Panc1 (cell line): ENCODE data around the gene DMGDH. TPM values are rescaled to one million over a fixed set of nuclear protein-coding genes. Genes with fewer than 3 reads are reported as not detected.

Experiments
- ATAC-seq: fragments of 200-7000 bp; cut with Tn5 transposase; 2 replicates; pipeline ENCODE4 v1.9.1; 2020; ENCODE audit warnings: mild to moderate bottlenecking, moderate library complexity
- BruUV-seq: library from RNA; stranded (reverse); fragments of 400-500 nt; replicated peaks from 2 replicates; lab custom pipeline; 2021; lab: Mats Ljungman, UMichigan
- CTCF ChIA-PET: fragments of 300-600 bp; sonication (Branson Sonifier 250); formaldehyde crosslinking; loops from one replicate; lab custom pipeline; 2022; ENCODE audit warnings: antibody characterized with exemption; lab: Charles Lee
- POLR2A ChIA-PET: fragments of 300-600 bp; sonication (Branson Sonifier 250); formaldehyde crosslinking; loops from one replicate; lab custom pipeline; 2022; ENCODE audit warnings: antibody characterized with exemption; lab: Charles Lee
- DNase-seq: peaks from one replicate; pipeline ENCODE4 v3.0.0-alpha.2; 2010; ENCODE audit warnings: low read depth, low spot score
- H3K27ac ChIP-seq: 2 replicates; pipeline ENCODE4 v1.5.1; 2011; ENCODE audit warnings: mild to moderate bottlenecking, low read length, inconsistent platforms
- H3K27me3 ChIP-seq: fragments of 200-500 bp; sonication (Bioruptor generic); 2 replicates; pipeline ENCODE4 v1.6.0; 2014; ENCODE audit warnings: low read length, inconsistent platforms; ENCODE audit not compliant: control insufficient read depth, insufficient read depth
- H3K36me3 ChIP-seq: fragments of 200-500 bp; sonication (Bioruptor generic); 2 replicates; pipeline ENCODE4 v1.5.1; 2014; ENCODE audit warnings: inconsistent platforms, mild to moderate bottlenecking, low read length, moderate library complexity; ENCODE audit not compliant: control insufficient read depth, insufficient read depth
- H3K4me1 ChIP-seq: 2 replicates; pipeline ENCODE4 v1.5.1; 2011; ENCODE audit warnings: inconsistent platforms, mild to moderate bottlenecking, low read length, moderate library complexity; ENCODE audit not compliant: control insufficient read depth, insufficient read depth
- H3K4me3 ChIP-seq, 2 experiments: 2 replicates each; pipeline ENCODE4 v1.5.1; 2011 to 2012; ENCODE audit warnings: low read depth in 2 of 2, low read length in 2 of 2, mild to moderate bottlenecking in 2 of 2, inconsistent platforms in 1 of 2, moderate library complexity in 1 of 2
- H3K9me3 ChIP-seq: fragments of 200-500 bp; sonication (Bioruptor generic); 2 replicates; pipeline ENCODE4 v1.5.1; 2014; ENCODE audit warnings: low read depth, mild to moderate bottlenecking, inconsistent platforms, low read length, moderate library complexity; ENCODE audit not compliant: control insufficient read depth, insufficient read depth
- POLR2AphosphoS5 ChIP-seq: IDR thresholded peaks from 2 replicates; pipeline ENCODE4 v1.6.1; 2012; ENCODE audit warnings: mild to moderate bottlenecking, low read depth, low read length, moderate library complexity
- REST ChIP-seq, 2 experiments: IDR thresholded peaks; 2 replicates each; pipeline ENCODE4 v1.6.1; 2011 to 2012; ENCODE audit warnings: low read depth in 2 of 2, control low read depth in 1 of 2, low read length in 1 of 2, mild to moderate bottlenecking in 1 of 2, moderate library complexity in 1 of 2; ENCODE audit not compliant: insufficient read depth in 1 of 2
- SIN3A ChIP-seq: IDR thresholded peaks from 2 replicates; pipeline ENCODE4 v1.6.1; 2012; ENCODE audit warnings: low read depth, mild to moderate bottlenecking, low read length, moderate library complexity, borderline replicate concordance; ENCODE audit not compliant: insufficient read depth
- TCF7L2 ChIP-seq: IDR thresholded peaks from 2 replicates; pipeline ENCODE4 v1.6.1; 2011; ENCODE audit warnings: mild to moderate bottlenecking, low read depth, low read length, inconsistent platforms
- in situ Hi-C: cut with HindIII; loops from 2 replicates; pipeline ENCODE4 v1.10.0; 2016; ENCODE audit warnings: low sequenced_read_pairs, low pct_unique_long_range_greater_than_20kb
- intact Hi-C: fragments of 100-400 bp; cut with micrococcal nuclease; formaldehyde crosslinking; loops from one replicate; pipeline ENCODE4 v1.10.0; 2022; ENCODE audit not compliant: unreplicated experiment
- total RNA-seq: library from RNA; stranded (reverse); gene quantifications from one replicate; pipeline ENCODE4 v1.2.1, GENCODE V29; 2021; ENCODE audit not compliant: unreplicated experiment
- TF ChIP-seq, protein P1 (sequence below): fragments of 450-650 bp; IDR thresholded peaks from 2 replicates; pipeline ENCODE4 v1.5.1; 2017; ENCODE audit warnings: mild to moderate bottlenecking

DMGDH gene
- total RNA-seq, 1 experiment from 2014 or later: 0.54 TPM

DNA sequence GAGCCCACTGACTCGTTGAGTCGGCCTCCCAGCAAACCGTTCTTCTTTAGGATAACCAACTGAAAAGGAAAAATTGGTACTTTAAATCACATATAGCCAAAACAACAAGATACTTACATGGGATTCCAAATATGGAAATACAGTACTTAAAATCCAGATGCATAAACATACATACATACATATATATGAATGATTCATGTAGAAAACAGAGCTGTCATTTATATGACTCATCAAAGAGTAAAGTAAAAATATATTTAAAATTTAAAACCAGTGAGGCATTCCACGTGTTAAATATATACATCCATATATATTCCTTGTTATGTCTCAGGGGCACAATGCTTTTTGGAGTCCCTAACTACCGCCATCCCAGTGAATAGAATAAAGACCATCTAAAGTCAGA is 36.7 kb downstream of the DMGDH start:
- POLR2A ChIA-PET: no interaction called here
- intact Hi-C loops: no loop called here

DNA sequence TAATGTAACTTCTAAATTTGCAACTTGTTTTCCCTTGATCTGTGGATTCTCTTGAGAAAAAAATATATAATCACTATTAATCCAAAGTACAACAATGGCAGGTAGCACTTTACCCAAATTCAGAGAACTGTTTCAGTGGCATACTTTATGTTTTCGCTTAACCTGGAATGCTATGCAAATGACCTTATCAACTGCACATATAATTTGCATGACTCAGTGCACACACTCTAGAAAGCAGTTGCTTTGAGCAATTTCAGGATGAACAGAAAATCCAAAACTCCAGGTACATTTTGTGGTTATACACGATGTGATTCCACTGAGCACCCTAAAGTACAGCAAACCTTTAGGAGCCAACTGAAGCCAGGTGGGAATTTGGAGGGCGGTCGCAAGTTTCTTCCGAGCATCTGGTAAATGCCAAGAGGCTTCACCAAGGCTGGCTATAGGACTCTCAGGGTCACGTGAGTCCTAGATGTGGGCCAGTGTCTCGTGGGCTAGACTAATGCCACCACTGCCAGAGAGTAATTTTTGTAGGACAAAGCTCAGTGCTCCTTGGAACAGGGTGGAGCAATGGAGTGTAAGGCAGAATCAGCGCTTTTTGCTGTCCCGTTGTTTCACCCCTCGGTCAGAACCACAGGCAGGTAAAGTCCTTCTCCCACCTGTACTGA is 37.3 kb downstream of the DMGDH start:
- Histone ChIP-seq H3K4me3 (no peak overlapping the region), H3K27me3 (peaks cover 11% of the 10 kb centered on the region), H3K4me1 (no peaks in the 10 kb centered on the region), H3K36me3 (no peaks in the 10 kb centered on the region), H3K9me3 (no peaks in the 10 kb centered on the region), H3K27ac (no peak overlapping the region)
- BruUV-seq: no TSS peak
- no peak for TF ChIP-seq REST (IDR thresholded peaks at IDR 0.05; ENCODE audit: insufficient read depth in 1 of 2, low read depth in 2 of 2, low read length in 1 of 2)
- TF ChIP-seq TCF7L2: no peak
- TF ChIP-seq, protein P1, sequence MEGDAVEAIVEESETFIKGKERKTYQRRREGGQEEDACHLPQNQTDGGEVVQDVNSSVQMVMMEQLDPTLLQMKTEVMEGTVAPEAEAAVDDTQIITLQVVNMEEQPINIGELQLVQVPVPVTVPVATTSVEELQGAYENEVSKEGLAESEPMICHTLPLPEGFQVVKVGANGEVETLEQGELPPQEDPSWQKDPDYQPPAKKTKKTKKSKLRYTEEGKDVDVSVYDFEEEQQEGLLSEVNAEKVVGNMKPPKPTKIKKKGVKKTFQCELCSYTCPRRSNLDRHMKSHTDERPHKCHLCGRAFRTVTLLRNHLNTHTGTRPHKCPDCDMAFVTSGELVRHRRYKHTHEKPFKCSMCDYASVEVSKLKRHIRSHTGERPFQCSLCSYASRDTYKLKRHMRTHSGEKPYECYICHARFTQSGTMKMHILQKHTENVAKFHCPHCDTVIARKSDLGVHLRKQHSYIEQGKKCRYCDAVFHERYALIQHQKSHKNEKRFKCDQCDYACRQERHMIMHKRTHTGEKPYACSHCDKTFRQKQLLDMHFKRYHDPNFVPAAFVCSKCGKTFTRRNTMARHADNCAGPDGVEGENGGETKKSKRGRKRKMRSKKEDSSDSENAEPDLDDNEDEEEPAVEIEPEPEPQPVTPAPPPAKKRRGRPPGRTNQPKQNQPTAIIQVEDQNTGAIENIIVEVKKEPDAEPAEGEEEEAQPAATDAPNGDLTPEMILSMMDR: no peak
- no peak for TF ChIP-seq SIN3A
- TF ChIP-seq POLR2AphosphoS5: no peak
- in situ Hi-C loops: no loop called here
- intact Hi-C loops: no loop called here
- CTCF ChIA-PET: interaction anchor here (1.0 kb wide), 1 partner anchor 11 kb away, joined by 4 read pairs; no protein-coding TSS in a partner anchor
- DNase-seq: no peak
- no peak for ATAC-seq
- POLR2A ChIA-PET: no interaction called here

More for the DNA sequence above, 36.7 kb downstream of the DMGDH start:
- Histone ChIP-seq H3K27me3 (peaks cover 11% of the 10 kb centered on the region), H3K4me3 (no peak overlapping the region), H3K9me3 (no peaks in the 10 kb centered on the region), H3K27ac (no peak overlapping the region), H3K36me3 (no peaks in the 10 kb centered on the region), H3K4me1 (no peaks in the 10 kb centered on the region)
- no TSS peak for BruUV-seq
- no peak for ATAC-seq
- in situ Hi-C loops: no loop called here
- CTCF ChIA-PET: interaction anchor here (1.0 kb wide), 1 partner anchor 12 kb away, joined by 4 read pairs; no protein-coding TSS in a partner anchor
- TF ChIP-seq TCF7L2: no peak
- TF ChIP-seq POLR2AphosphoS5: no peak
- TF ChIP-seq SIN3A: no peak
- TF ChIP-seq REST (IDR thresholded peaks at IDR 0.05; ENCODE audit: insufficient read depth in 1 of 2, low read depth in 2 of 2, low read length in 1 of 2): no peak
- TF ChIP-seq, protein P1: no peak
- DNase-seq: no peak
